B cell (primary cell): ENCODE measurements around the gene GLRX. TPM values are rescaled to one million over a fixed set of nuclear protein-coding genes. Genes with fewer than 3 reads are reported as not detected.
A peak's percentile ranks its signal among the peaks of the same experiment; 100 is the strongest.

Source experiments
- ATAC-seq: fragments of 200-7000 bp; cut with Tn5 transposase; one replicate; pipeline ENCODE4 v1.10.0; 2021; ENCODE audit warnings: low read depth, mild to moderate bottlenecking, moderate number of reproducible peaks, moderate library complexity
- CTCF ChIA-PET: fragments of 350-600 bp; sonication (Branson Sonifier 250); formaldehyde crosslinking; loops from one replicate; lab custom pipeline; 2021; ENCODE audit warnings: antibody characterized with exemption, inconsistent platforms; lab: Charles Lee
- POLR2A ChIA-PET: fragments of 350-600 bp; sonication (Branson Sonifier 250); formaldehyde crosslinking; loops from one replicate; lab custom pipeline; 2021; ENCODE audit warnings: antibody characterized with exemption; lab: Charles Lee
- DNase-seq: peaks from one replicate; pipeline ENCODE4 v3.0.0; 2013
- H2AFZ ChIP-seq: 2 replicates; pipeline ENCODE4 v1.6.1; 2012; ENCODE audit warnings: mild to moderate bottlenecking, low read depth, low read length; ENCODE audit not compliant: insufficient read depth, poor library complexity, severe bottlenecking
- H3K27ac ChIP-seq, 2 donors: 1 replicate in 1 of 2; 2 replicates in 1 of 2; pipeline ENCODE4 v1.5.1; 2012 to 2013; ENCODE audit warnings: low read length in 2 of 2, mild to moderate bottlenecking in 2 of 2, moderate library complexity in 1 of 2
- H3K27me3 ChIP-seq, 4 experiments: fragments of 200-600 bp in 1 of 4; sonication (generic) in 1 of 4; replicated peaks in 1 of 4; 1 replicate in 2 of 4; 2 replicates in 2 of 4; pipeline versions ENCODE4 v1.6.1 to v1.7.0; 2013 to 2016; ENCODE audit warnings: low read length in 3 of 4, mild to moderate bottlenecking in 2 of 4, mixed read lengths in 1 of 4, moderate library complexity in 1 of 4; ENCODE audit not compliant: insufficient read depth in 4 of 4, control insufficient read depth in 3 of 4; ENCODE audit errors: control extremely low read depth in 1 of 4
- H3K36me3 ChIP-seq, 2 experiments: replicated peaks in 1 of 2; 1 replicate in 1 of 2; 2 replicates in 1 of 2; pipeline versions ENCODE4 v1.6.1 to v1.7.1; 2013; ENCODE audit warnings: low read length in 1 of 2; ENCODE audit not compliant: insufficient read depth in 2 of 2, control insufficient read depth in 1 of 2; ENCODE audit errors: control extremely low read depth in 1 of 2, extremely low read depth in 1 of 2
- H3K4me1 ChIP-seq, 2 donors: fragments of 200-600 bp in 1 of 2; sonication (generic) in 1 of 2; 1 replicate in 1 of 2; 2 replicates in 1 of 2; pipeline versions ENCODE4 v1.5.1 to v1.6.1; 2013 to 2017; ENCODE audit warnings: low read length in 2 of 2; ENCODE audit not compliant: control insufficient read depth in 2 of 2, insufficient read depth in 2 of 2
- H3K4me2 ChIP-seq: replicated peaks from 2 replicates; pipeline ENCODE3; 2012; ENCODE audit warnings: mild to moderate bottlenecking, low read depth, low read length; ENCODE audit not compliant: poor library complexity, severe bottlenecking
- H3K4me3 ChIP-seq, 5 experiments: fragments of 200-600 bp in 1 of 5; sonication (generic) in 1 of 5; 1 replicate in 3 of 5; 2 replicates in 2 of 5; pipeline versions ENCODE4 v1.5.1 to v1.7.0; 2011 to 2016; ENCODE audit warnings: low read length in 4 of 5, mild to moderate bottlenecking in 4 of 5, low read depth in 2 of 5, control low read depth in 1 of 5, moderate library complexity in 1 of 5; ENCODE audit not compliant: insufficient read depth in 1 of 5; ENCODE audit errors: control extremely low read depth in 1 of 5, extremely low read depth in 1 of 5
- H3K79me2 ChIP-seq: fragments of 200-600 bp; sonication (generic); one replicate; pipeline ENCODE4 v1.6.0; 2016; ENCODE audit warnings: low read length; ENCODE audit not compliant: control insufficient read depth, insufficient read depth
- H3K9ac ChIP-seq: fragments of 200-600 bp; sonication (generic); 2 replicates; pipeline ENCODE4 v1.6.1; 2017; ENCODE audit warnings: mild to moderate bottlenecking, low read length, moderate library complexity
- H3K9me3 ChIP-seq, 3 donors: one replicate each; pipeline versions ENCODE4 v1.6.1 to v1.7.1; 2013; ENCODE audit warnings: low read length in 2 of 3; ENCODE audit not compliant: control insufficient read depth in 2 of 3, insufficient read depth in 1 of 3; ENCODE audit errors: control extremely low read depth in 1 of 3
- H4K20me1 ChIP-seq: 2 replicates; pipeline ENCODE4 v1.6.0; 2012; ENCODE audit warnings: mild to moderate bottlenecking, low read length; ENCODE audit not compliant: insufficient read depth, control insufficient read depth, poor library complexity, severe bottlenecking
- H3K27ac Mint-ChIP-seq: one replicate; pipeline ENCODE4 v1.8.0; 2021; ENCODE audit warnings: mixed read lengths
- H3K27me3 Mint-ChIP-seq: one replicate; pipeline ENCODE4 v1.8.0; 2021; ENCODE audit warnings: mixed read lengths
- H3K4me1 Mint-ChIP-seq: one replicate; pipeline ENCODE4 v1.8.0; 2021; ENCODE audit warnings: mixed read lengths
- H3K4me3 Mint-ChIP-seq: one replicate; pipeline ENCODE4 v1.8.0; 2021; ENCODE audit warnings: mixed read lengths
- H3K9me3 Mint-ChIP-seq: one replicate; pipeline ENCODE4 v1.8.0; 2022; ENCODE audit warnings: mixed read lengths; ENCODE audit not compliant: insufficient read depth
- EZH2 ChIP-seq: IDR thresholded peaks from 2 replicates; pipeline ENCODE4 v1.6.1; 2012; ENCODE audit warnings: borderline replicate concordance, low read depth, mild to moderate bottlenecking, moderate library complexity, low read length; ENCODE audit not compliant: insufficient read depth, poor library complexity, severe bottlenecking
- WGBS: methylation state at CpG from one replicate; pipeline ENCODE4 v1.1.5; 2013; ENCODE audit warnings: missing lambda C conversion rate; ENCODE audit not compliant: insufficient coverage; 5-methylcytosine and 5-hydroxymethylcytosine counted together
- intact Hi-C: fragments of 100-400 bp; cut with micrococcal nuclease; formaldehyde crosslinking; loops from one replicate; pipeline ENCODE4 v1.10.0; 2022
- polyA plus RNA-seq: library from polyadenylated mRNA; depleted of rRNA; stranded (reverse); fragments of >200 nt; gene quantifications from 2 replicates; pipeline ENCODE4 v1.2.3, GENCODE V29; 2012
- total RNA-seq, 2 donors: library from RNA; stranded (reverse); fragments of 120-200 nt in 1 of 2; gene quantifications; 1 replicate in 1 of 2; 2 replicates in 1 of 2; pipeline versions ENCODE4 v1.2.3 to v1.2.4, GENCODE V29; 2013 to 2022
- TF ChIP-seq, protein P1 (sequence below): fragments of 200-600 bp; IDR thresholded peaks from one replicate; pipeline ENCODE4 v1.8.0; 2022; ENCODE audit warnings: antibody characterized with exemption, mild to moderate bottlenecking

GLRX gene
- total and polyA plus RNA-seq, 2 donors (not counting 1 experiment from before 2014, with no cell fraction given), result 44.6 to 54.8 TPM

DNA sequence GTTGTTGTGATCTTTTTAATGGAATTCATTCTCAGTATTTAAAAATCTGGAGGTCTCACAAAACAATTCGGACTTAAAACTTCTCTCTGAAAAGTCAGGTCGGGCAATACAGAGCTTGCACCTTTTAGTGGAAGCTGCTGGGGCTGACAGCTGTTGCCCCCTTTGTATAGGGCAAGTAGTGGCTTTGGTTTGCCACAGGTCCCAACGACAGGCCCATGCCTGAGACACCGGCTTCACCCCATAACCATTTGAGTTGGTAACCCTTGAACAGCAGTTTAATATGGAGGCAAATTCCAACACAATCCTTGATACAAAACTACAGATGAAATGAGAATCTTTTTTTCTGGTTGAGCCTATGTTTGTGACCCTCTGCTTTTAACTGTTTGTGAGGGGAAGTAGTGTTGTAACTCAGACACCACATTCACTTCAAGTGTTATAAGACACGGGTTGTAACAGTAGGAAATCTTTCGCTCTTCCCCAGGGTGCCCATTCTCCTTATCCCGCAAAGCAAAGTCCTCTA is 752 bp upstream of the GLRX start:
- peak overlapping the region; percentile 75 for H2AFZ ChIP-seq
- no peaks in the 10 kb centered on the region for H3K9me3 ChIP-seq
- Mint-ChIP-seq H3K4me1 (peaks cover 64% of the 10 kb centered on the region), H3K4me3 (peak overlapping the region; percentile 99), H3K27me3 (no peaks in the 10 kb centered on the region), H3K9me3 (no peaks in the 10 kb centered on the region), H3K27ac (peak overlapping the region; percentile 99)
- H4K20me1 ChIP-seq, result no peaks in the 10 kb centered on the region
- TF ChIP-seq, protein P1, sequence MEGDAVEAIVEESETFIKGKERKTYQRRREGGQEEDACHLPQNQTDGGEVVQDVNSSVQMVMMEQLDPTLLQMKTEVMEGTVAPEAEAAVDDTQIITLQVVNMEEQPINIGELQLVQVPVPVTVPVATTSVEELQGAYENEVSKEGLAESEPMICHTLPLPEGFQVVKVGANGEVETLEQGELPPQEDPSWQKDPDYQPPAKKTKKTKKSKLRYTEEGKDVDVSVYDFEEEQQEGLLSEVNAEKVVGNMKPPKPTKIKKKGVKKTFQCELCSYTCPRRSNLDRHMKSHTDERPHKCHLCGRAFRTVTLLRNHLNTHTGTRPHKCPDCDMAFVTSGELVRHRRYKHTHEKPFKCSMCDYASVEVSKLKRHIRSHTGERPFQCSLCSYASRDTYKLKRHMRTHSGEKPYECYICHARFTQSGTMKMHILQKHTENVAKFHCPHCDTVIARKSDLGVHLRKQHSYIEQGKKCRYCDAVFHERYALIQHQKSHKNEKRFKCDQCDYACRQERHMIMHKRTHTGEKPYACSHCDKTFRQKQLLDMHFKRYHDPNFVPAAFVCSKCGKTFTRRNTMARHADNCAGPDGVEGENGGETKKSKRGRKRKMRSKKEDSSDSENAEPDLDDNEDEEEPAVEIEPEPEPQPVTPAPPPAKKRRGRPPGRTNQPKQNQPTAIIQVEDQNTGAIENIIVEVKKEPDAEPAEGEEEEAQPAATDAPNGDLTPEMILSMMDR, result no peak
- TF ChIP-seq EZH2, result no peak
- ChIA-PET CTCF (interaction anchor here (1.0 to 11.9 kb wide), 6 partner anchors 9 to 177 kb away, joined by 3 to 181 read pairs (median 36); partner anchors contain the start of gene RFESD), POLR2A (interaction anchor here (0.6 to 3.9 kb wide), 6 partner anchors 9 to 61 kb away, joined by 3 to 36 read pairs (median 9); no protein-coding TSS in a partner anchor)
- intact Hi-C loops, result loop anchor here (2.0 to 5.0 kb wide), 3 partner anchors 20 to 268 kb away; partner anchors contain the start of genes ARSK, ELL2 and SKIC3
- peak overlapping the region in 4 of 5 experiments; percentile 19 to 100 (median 98) for H3K4me3 ChIP-seq
- peaks cover 36% of the 10 kb centered on the region for H3K79me2 ChIP-seq
- ATAC-seq, result no peak
- peaks cover 46 to 53% of the 10 kb centered on the region in 2 donors for H3K4me1 ChIP-seq
- peak overlapping the region; percentile 95 for H3K9ac ChIP-seq
- peak overlapping the region; percentile 67 to 90 for H3K27ac ChIP-seq
- no peak for DNase-seq
- no peaks in the 10 kb centered on the region for H3K36me3 ChIP-seq
- no peaks in the 10 kb centered on the region for H3K27me3 ChIP-seq
- H3K4me2 ChIP-seq, result peak overlapping the region; percentile 80
- WGBS, result 50% methylated on average over 2 of the region's 7 CpGs

DNA sequence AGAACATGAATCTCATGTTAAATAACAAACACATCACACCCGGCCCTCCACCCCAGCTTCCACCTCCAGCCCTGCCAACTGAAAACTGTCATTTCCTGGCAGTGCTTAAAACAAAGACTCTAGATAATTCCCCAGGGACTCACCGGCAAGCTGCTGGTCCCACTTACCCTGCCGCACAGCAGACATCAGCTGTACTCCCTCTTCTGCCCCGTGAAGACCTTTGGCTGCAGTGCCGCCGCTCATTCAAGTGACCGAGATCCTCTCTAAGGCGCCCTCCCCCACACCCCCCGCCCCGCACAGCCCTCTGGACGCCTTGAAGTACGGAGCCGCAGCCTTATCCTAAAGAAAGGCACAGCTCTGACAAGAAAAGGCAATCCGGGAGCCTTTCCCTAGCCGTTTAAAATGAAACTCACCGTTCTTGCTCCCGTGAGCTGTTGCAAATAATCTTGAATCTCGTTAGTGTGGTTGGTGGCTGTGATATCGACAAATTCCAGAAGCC is 434 bp downstream of the GLRX start:
- WGBS, result 0% methylated on average over 19 of the region's 19 CpGs
- Histone ChIP-seq H3K4me2 (peak overlapping the region; percentile 80), H3K9me3 (no peaks in the 10 kb centered on the region), H3K4me1 (peaks cover 58 to 65% of the 10 kb centered on the region in 2 donors), H3K79me2 (peaks cover 47% of the 10 kb centered on the region), H3K27ac (peak overlapping the region; percentile 65 to 90), H4K20me1 (no peaks in the 10 kb centered on the region), H2AFZ (peak overlapping the region; percentile 87), H3K36me3 (peaks cover 0 to 2% of the 10 kb centered on the region in 2 experiments), H3K27me3 (no peaks in the 10 kb centered on the region), H3K4me3 (peak overlapping the region; percentile 70 to 100 (median 97)), H3K9ac (peak overlapping the region; percentile 95)
- intact Hi-C loops, result loop anchor here (1.0 to 5.0 kb wide), 8 partner anchors 13 to 267 kb away; partner anchors contain the start of genes ARSK, ELL2 and SKIC3
- Mint-ChIP-seq H3K27ac (peak overlapping the region; percentile 99), H3K27me3 (no peaks in the 10 kb centered on the region), H3K4me3 (peak overlapping the region; percentile 99), H3K4me1 (peaks cover 75% of the 10 kb centered on the region), H3K9me3 (no peaks in the 10 kb centered on the region)
- ChIA-PET CTCF (interaction anchor here (1.0 to 11.9 kb wide), 8 partner anchors 9 to 175 kb away, joined by 3 to 181 read pairs (median 5); partner anchors contain the start of gene RFESD), POLR2A (interaction anchor here (1.0 to 3.9 kb wide), 5 partner anchors 10 to 60 kb away, joined by 3 to 36 read pairs (median 5); no protein-coding TSS in a partner anchor)
- ATAC-seq, result peak; percentile 73
- peak; percentile 84 for DNase-seq
- TF ChIP-seq, protein P1, result no peak
- TF ChIP-seq EZH2, result no peak
